SK-N-MC (cell line): Measurements from ENCODE around the gene LSM8.

Source experiments
- EZH2 ChIP-seq: fragments of 200-600 bp; sonication (generic); IDR thresholded peaks from one replicate; pipeline ENCODE4 v1.6.1; 2017; ENCODE audit warnings: antibody characterized with exemption
- POLR2AphosphoS5 ChIP-seq: IDR thresholded peaks from 2 replicates; pipeline ENCODE4 v1.6.1; 2012; ENCODE audit warnings: mild to moderate bottlenecking, low read depth, low read length, borderline replicate concordance

GRCh38 chr7:118219157-118219512, 35.2 kb downstream of the LSM8 start:
- TF ChIP-seq EZH2 (no peak), POLR2AphosphoS5 (no peak)
